ENCODE measurements around the gene EXD3. TPM values are rescaled to one million over a fixed set of nuclear protein-coding genes. Genes with fewer than 3 reads are reported as not detected.
A peak's percentile ranks its signal among the peaks of the same experiment; 100 is the strongest.

EXD3 gene
- total and polyA plus RNA-seq, 2 of the 13 experiments (the other 11 are each of a cell fraction or from before 2014, with no cell fraction given) = 2.7 to 4.8 TPM

- Histone ChIP-seq H3K4me3 (replicated peaks in 1 of 3; ENCODE audit: insufficient read depth in 1 of 3, low read depth in 2 of 3, low read length in 3 of 3) (no peak overlapping the region), H3K4me2 (ENCODE audit: low read depth, low read length) (no peak overlapping the region), H3K27me3 (ENCODE audit: control insufficient read depth in 1 of 2, insufficient read depth in 2 of 2, low read length in 2 of 2) (no peaks in the 10 kb centered on the region), H3K9ac (ENCODE audit: insufficient read depth, low read depth, low read length) (no peak overlapping the region), H3K9me3 (ENCODE audit: low read length) (no peaks in the 10 kb centered on the region), H3K79me2 (ENCODE audit: insufficient read depth, low read length) (no peaks in the 10 kb centered on the region), H2AFZ (ENCODE audit: low read length) (no peak overlapping the region), H3K27ac (ENCODE audit: extremely low read length, insufficient read depth, low read length) (no peak overlapping the region), H4K20me1 (ENCODE audit: insufficient read depth, low read length) (no peaks in the 10 kb centered on the region), H3K4me1 (ENCODE audit: insufficient read depth, low read length) (peaks cover 30% of the 10 kb centered on the region), H3K36me3 (replicated peaks in 1 of 2; ENCODE audit: control insufficient read depth in 1 of 2, insufficient read depth in 2 of 2, low read length in 2 of 2) (peaks cover 13 to 29% of the 10 kb centered on the region in 2 experiments; a peak in 4 of 5 replicates)
- ChIA-PET POLR2A (interaction anchor here (1.3 to 1.5 kb wide), 2 partner anchors 18 to 32 kb away, joined by 3 to 5 read pairs; partner anchors contain the start of gene TUBB4B), CTCF (ENCODE audit: low intra/inter-chr PET ratio, low total read pairs) (no interaction called here)
- FAIRE-seq (no peak), ATAC-seq (no peak), DNase-seq (ENCODE audit: low spot score) (no peak)
- TF ChIP-seq AGO2 (optimal IDR thresholded peaks at IDR 0.05; ENCODE audit: low read depth, low read length) (peak; percentile 78), RBFOX2 (IDR thresholded peaks at IDR 0.05; ENCODE audit: low read depth, low read length) (peak; percentile 42; the same call in 1 of the 2 replicates)
- TF ChIP-seq, protein P1, sequence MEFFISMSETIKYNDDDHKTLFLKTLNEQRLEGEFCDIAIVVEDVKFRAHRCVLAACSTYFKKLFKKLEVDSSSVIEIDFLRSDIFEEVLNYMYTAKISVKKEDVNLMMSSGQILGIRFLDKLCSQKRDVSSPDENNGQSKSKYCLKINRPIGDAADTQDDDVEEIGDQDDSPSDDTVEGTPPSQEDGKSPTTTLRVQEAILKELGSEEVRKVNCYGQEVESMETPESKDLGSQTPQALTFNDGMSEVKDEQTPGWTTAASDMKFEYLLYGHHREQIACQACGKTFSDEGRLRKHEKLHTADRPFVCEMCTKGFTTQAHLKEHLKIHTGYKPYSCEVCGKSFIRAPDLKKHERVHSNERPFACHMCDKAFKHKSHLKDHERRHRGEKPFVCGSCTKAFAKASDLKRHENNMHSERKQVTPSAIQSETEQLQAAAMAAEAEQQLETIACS (CRISPR knock-in tag; IDR thresholded peaks at IDR 0.05) = no peak
- in situ Hi-C loops (cut with HindIII; ENCODE audit: extremely low pct_ligation_motif_present, low pct_unique_long_range_greater_than_20kb) (no loop called here), intact Hi-C loops (cut with micrococcal nuclease; ENCODE audit: unreplicated experiment) (no loop called here)
- BruUV-seq (replicated peaks) = no TSS peak
- 98% methylated on average over 12 of the region's 39 CpGs for WGBS (ENCODE audit: low lambda C conversion rate)
These were observed 150.5 kb downstream of the EXD3 start for GRCh38 chr9:137272241-137273094.

DNA sequence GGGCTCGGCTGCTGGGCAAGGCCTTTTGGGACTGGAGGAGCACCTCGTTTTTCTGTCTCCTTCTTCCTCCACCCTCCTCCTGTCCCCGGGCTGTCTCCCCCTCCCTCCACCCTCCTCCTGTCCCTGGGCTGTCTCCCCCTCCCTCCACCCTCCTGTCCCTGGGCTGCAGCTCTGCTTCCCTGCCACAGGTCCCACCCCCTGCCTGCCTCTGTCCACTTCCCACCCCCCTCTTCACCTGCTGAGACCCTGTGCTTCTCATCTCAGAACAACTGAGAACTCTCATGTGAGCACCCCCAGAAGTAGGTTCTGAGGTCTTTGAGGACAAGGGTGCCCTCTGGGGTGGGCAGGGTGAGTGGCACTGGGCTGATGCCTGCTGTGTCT is 151.3 kb downstream of the EXD3 start:
- WGBS (ENCODE audit: low lambda C conversion rate) = 78% methylated on average over 3 of the region's 3 CpGs
- peaks cover 13 to 34% of the 10 kb centered on the region in 2 experiments; a peak in 4 of 5 replicates for H3K36me3 ChIP-seq (replicated peaks in 1 of 2; ENCODE audit: control insufficient read depth in 1 of 2, insufficient read depth in 2 of 2, low read length in 2 of 2)
- no peak overlapping the region for H3K27ac ChIP-seq (ENCODE audit: extremely low read length, insufficient read depth, low read length)
- H2AFZ ChIP-seq (ENCODE audit: low read length) = no peak overlapping the region
- POLR2A ChIA-PET = no interaction called here
- DNase-seq (ENCODE audit: low spot score) (no peak), ATAC-seq (no peak), FAIRE-seq (no peak)
- intact Hi-C loops (cut with micrococcal nuclease; ENCODE audit: unreplicated experiment) (no loop called here), in situ Hi-C loops (cut with HindIII; ENCODE audit: extremely low pct_ligation_motif_present, low pct_unique_long_range_greater_than_20kb) (no loop called here)
- H3K79me2 ChIP-seq (ENCODE audit: insufficient read depth, low read length) = no peaks in the 10 kb centered on the region
- H3K4me1 ChIP-seq (ENCODE audit: insufficient read depth, low read length) = peaks cover 33% of the 10 kb centered on the region
- CTCF ChIA-PET (ENCODE audit: low intra/inter-chr PET ratio, low total read pairs) = no interaction called here
- no peak overlapping the region for H3K4me2 ChIP-seq (ENCODE audit: low read depth, low read length)
- BruUV-seq (replicated peaks) = no TSS peak
- no peak overlapping the region for H3K9ac ChIP-seq (ENCODE audit: insufficient read depth, low read depth, low read length)
- H4K20me1 ChIP-seq (ENCODE audit: insufficient read depth, low read length) = no peaks in the 10 kb centered on the region
- H3K9me3 ChIP-seq (ENCODE audit: low read length) = no peaks in the 10 kb centered on the region
- no peaks in the 10 kb centered on the region for H3K27me3 ChIP-seq (ENCODE audit: control insufficient read depth in 1 of 2, insufficient read depth in 2 of 2, low read length in 2 of 2)
- no peak overlapping the region for H3K4me3 ChIP-seq (replicated peaks in 1 of 3; ENCODE audit: insufficient read depth in 1 of 3, low read depth in 2 of 3, low read length in 3 of 3)
- TF ChIP-seq, protein P2, sequence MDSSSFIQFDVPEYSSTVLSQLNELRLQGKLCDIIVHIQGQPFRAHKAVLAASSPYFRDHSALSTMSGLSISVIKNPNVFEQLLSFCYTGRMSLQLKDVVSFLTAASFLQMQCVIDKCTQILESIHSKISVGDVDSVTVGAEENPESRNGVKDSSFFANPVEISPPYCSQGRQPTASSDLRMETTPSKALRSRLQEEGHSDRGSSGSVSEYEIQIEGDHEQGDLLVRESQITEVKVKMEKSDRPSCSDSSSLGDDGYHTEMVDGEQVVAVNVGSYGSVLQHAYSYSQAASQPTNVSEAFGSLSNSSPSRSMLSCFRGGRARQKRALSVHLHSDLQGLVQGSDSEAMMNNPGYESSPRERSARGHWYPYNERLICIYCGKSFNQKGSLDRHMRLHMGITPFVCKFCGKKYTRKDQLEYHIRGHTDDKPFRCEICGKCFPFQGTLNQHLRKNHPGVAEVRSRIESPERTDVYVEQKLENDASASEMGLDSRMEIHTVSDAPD (CRISPR knock-in tag; IDR thresholded peaks at IDR 0.05) = no peak
- no peak for TF ChIP-seq NONO (IDR thresholded peaks at IDR 0.05)
- TF ChIP-seq NONO (CRISPR knock-in tag; conservative IDR thresholded peaks at IDR 0.05) = no peak
- no peak for TF ChIP-seq ZNF7 (CRISPR knock-in tag; IDR thresholded peaks at IDR 0.05)
- TF ChIP-seq RNF2 (conservative IDR thresholded peaks at IDR 0.05; ENCODE audit: low read depth) = no peak
